Lower lobe of right lung (tissue), 2 donors: ENCODE measurements around the gene C1orf50. TPM values are rescaled to one million over a fixed set of nuclear protein-coding genes. Genes with fewer than 3 reads are reported as not detected.

Experiments used
- ATAC-seq, 2 donors: fragments of 200-7000 bp; cut with Tn5 transposase; one replicate each; pipeline ENCODE4 v1.9.1; 2020 to 2022; ENCODE audit warnings: mild to moderate bottlenecking in 2 of 2, moderate library complexity in 2 of 2
- DNase-seq: peaks from one replicate; pipeline ENCODE4 v3.0.0-alpha.2; 2020
- H3K27ac ChIP-seq: fragments of 200-600 bp; one replicate; pipeline ENCODE4 v1.8.0; 2022
- H3K27me3 ChIP-seq: fragments of 200-600 bp; one replicate; pipeline ENCODE4 v1.8.0; 2022; ENCODE audit warnings: low read depth
- H3K36me3 ChIP-seq: fragments of 200-600 bp; one replicate; pipeline ENCODE4 v1.8.0; 2022; ENCODE audit warnings: mild to moderate bottlenecking
- H3K4me1 ChIP-seq: fragments of 200-600 bp; one replicate; pipeline ENCODE4 v1.8.0; 2022
- H3K4me3 ChIP-seq: fragments of 200-600 bp; one replicate; pipeline ENCODE4 v1.8.0; 2022; ENCODE audit warnings: mild to moderate bottlenecking
- H3K9me3 ChIP-seq: fragments of 200-600 bp; one replicate; pipeline ENCODE4 v1.8.0; 2022
- intact Hi-C: fragments of 100-400 bp; cut with DNase I; formaldehyde crosslinking; loops from one replicate; pipeline ENCODE4 v1.11.0; 2022
- total RNA-seq: library from RNA; stranded (reverse); fragmentation: NEBNext Ultra II Directional; extraction: Animal tissue kit (Norgen Biotek cat#: 25700); gene quantifications from one replicate; pipeline ENCODE4 v1.2.1, GENCODE V29; 2021
- TF ChIP-seq, protein P1 (sequence below): fragments of 200-600 bp; IDR thresholded peaks from one replicate; pipeline ENCODE4 v1.8.0; 2022; ENCODE audit warnings: antibody characterized with exemption, mild to moderate bottlenecking
- donor health status: DM: no; HTN: yes; CAD: no; lungs with severe emphysema.

Gene C1orf50
- total RNA-seq, 1 donor from 2014 or later, result 5.6 TPM

- DNase-seq (no peak), ATAC-seq (peak; percentile 56 to 76)
- Histone ChIP-seq H3K27ac (no peak overlapping the region), H3K36me3 (peaks cover 94% of the 10 kb centered on the region), H3K27me3 (no peaks in the 10 kb centered on the region), H3K4me3 (no peak overlapping the region), H3K4me1 (peaks cover 7% of the 10 kb centered on the region), H3K9me3 (no peaks in the 10 kb centered on the region)
- intact Hi-C loops, result no loop called here
- TF ChIP-seq, protein P1, sequence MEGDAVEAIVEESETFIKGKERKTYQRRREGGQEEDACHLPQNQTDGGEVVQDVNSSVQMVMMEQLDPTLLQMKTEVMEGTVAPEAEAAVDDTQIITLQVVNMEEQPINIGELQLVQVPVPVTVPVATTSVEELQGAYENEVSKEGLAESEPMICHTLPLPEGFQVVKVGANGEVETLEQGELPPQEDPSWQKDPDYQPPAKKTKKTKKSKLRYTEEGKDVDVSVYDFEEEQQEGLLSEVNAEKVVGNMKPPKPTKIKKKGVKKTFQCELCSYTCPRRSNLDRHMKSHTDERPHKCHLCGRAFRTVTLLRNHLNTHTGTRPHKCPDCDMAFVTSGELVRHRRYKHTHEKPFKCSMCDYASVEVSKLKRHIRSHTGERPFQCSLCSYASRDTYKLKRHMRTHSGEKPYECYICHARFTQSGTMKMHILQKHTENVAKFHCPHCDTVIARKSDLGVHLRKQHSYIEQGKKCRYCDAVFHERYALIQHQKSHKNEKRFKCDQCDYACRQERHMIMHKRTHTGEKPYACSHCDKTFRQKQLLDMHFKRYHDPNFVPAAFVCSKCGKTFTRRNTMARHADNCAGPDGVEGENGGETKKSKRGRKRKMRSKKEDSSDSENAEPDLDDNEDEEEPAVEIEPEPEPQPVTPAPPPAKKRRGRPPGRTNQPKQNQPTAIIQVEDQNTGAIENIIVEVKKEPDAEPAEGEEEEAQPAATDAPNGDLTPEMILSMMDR, result peak; percentile 62
Observed at GRCh38 chr1:42756956-42757891, 9.8 kb upstream of the C1orf50 start.

GRCh38 chr1:42757892-42758275 is 9.2 kb upstream of the C1orf50 start:
- no peak for DNase-seq
- Histone ChIP-seq H3K27me3 (no peaks in the 10 kb centered on the region), H3K4me1 (peaks cover 13% of the 10 kb centered on the region), H3K4me3 (no peak overlapping the region), H3K36me3 (peaks cover 91% of the 10 kb centered on the region), H3K9me3 (no peaks in the 10 kb centered on the region), H3K27ac (no peak overlapping the region)
- ATAC-seq, result no peak
- intact Hi-C loops, result no loop called here
- TF ChIP-seq, protein P1, result no peak

GRCh38 chr1:42758641-42759040 is 8.4 kb upstream of the C1orf50 start:
- no peak for DNase-seq
- Histone ChIP-seq H3K4me3 (no peak overlapping the region), H3K9me3 (no peaks in the 10 kb centered on the region), H3K4me1 (peaks cover 13% of the 10 kb centered on the region), H3K27ac (no peak overlapping the region), H3K36me3 (peaks cover 83% of the 10 kb centered on the region), H3K27me3 (no peaks in the 10 kb centered on the region)
- intact Hi-C loops, result no loop called here
- no peak for ATAC-seq
- TF ChIP-seq, protein P1, result no peak

GRCh38 chr1:42759114-42759513 is 7.9 kb upstream of the C1orf50 start:
- H3K27ac ChIP-seq, result no peak overlapping the region
- DNase-seq, result no peak
- H3K27me3 ChIP-seq, result no peaks in the 10 kb centered on the region
- no peak for ATAC-seq
- no peak overlapping the region for H3K4me3 ChIP-seq
- H3K9me3 ChIP-seq, result no peaks in the 10 kb centered on the region
- TF ChIP-seq, protein P1, result no peak
- H3K36me3 ChIP-seq, result peaks cover 78% of the 10 kb centered on the region
- H3K4me1 ChIP-seq, result peaks cover 13% of the 10 kb centered on the region
- intact Hi-C loops, result no loop called here

DNA sequence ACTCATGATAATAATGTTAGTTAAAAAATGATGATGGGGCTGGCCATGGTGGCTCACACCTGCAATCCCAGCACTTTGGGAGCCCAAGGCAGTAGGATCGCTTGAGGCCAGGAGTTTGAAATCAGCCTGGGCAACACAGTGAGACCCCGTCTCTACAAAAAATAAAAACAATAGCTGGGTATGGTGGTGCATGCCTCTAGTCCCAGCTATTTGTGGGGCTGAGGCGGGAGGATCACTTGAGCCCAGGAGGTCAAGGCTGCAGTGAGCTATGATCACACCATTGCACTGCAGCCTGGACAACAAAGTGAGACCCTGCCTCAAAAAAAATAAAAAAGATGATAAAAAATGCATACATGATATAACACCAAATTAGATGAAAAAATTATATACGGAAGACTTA is 5.5 kb upstream of the C1orf50 start:
- H3K27ac ChIP-seq, result no peak overlapping the region
- no peak for ATAC-seq

More for the DNA sequence above, 5.5 kb upstream of the C1orf50 start:
- intact Hi-C loops, result no loop called here
- H3K36me3 ChIP-seq, result peaks cover 54% of the 10 kb centered on the region
- TF ChIP-seq, protein P1, result no peak
- no peaks in the 10 kb centered on the region for H3K27me3 ChIP-seq
- H3K4me1 ChIP-seq, result peaks cover 27% of the 10 kb centered on the region
- DNase-seq, result no peak
- no peaks in the 10 kb centered on the region for H3K9me3 ChIP-seq
- no peak overlapping the region for H3K4me3 ChIP-seq
